ENCODE measurements around the gene HNRNPM. TPM values are rescaled to one million over a fixed set of nuclear protein-coding genes. Genes with fewer than 3 reads are reported as not detected.

The HNRNPM gene
- total RNA-seq, 4 donors from 2014 or later = 60.4 to 103 (median 79.7) TPM

- DNase-seq (ENCODE audit: low spot score in 2 of 2) = no peak
- WGBS, 2 donors = 49 to 68% methylated on average over 3 of the region's 3 CpGs
- no peak overlapping the region for H3K4me3 ChIP-seq (ENCODE audit: low read depth, poor library complexity, severe bottlenecking)
- intact Hi-C loops (cut with DNase I; ENCODE audit: low total_unique reads) = no loop called here
- TF ChIP-seq POLR2A (IDR thresholded peaks at IDR 0.05) = no peak
- TF ChIP-seq CTCF (IDR thresholded peaks at IDR 0.05) = no peak
Measured at GRCh38 chr19:8478598-8478997, 33.8 kb downstream of the HNRNPM start.

GRCh38 chr19:8481201-8481600 is 36.4 kb downstream of the HNRNPM start:
- DNase-seq (ENCODE audit: low spot score in 2 of 2) = no peak
- H3K4me3 ChIP-seq (ENCODE audit: low read depth, poor library complexity, severe bottlenecking) = no peak overlapping the region
- TF ChIP-seq CTCF (IDR thresholded peaks at IDR 0.05) = no peak
- no peak for TF ChIP-seq POLR2A (IDR thresholded peaks at IDR 0.05)
- intact Hi-C loops (cut with DNase I; ENCODE audit: low total_unique reads) = no loop called here
- 42 to 52% methylated on average over 11 of the region's 11 CpGs for WGBS, 2 donors

GRCh38 chr19:8481616-8482015 is 36.8 kb downstream of the HNRNPM start:
- DNase-seq (ENCODE audit: low spot score in 2 of 2) = no peak
- 39 to 45% methylated on average over 6 of the region's 6 CpGs for WGBS, 2 donors
- intact Hi-C loops (cut with DNase I; ENCODE audit: low total_unique reads) = no loop called here
- no peak overlapping the region for H3K4me3 ChIP-seq (ENCODE audit: low read depth, poor library complexity, severe bottlenecking)
- no peak for TF ChIP-seq CTCF (IDR thresholded peaks at IDR 0.05)
- TF ChIP-seq POLR2A (IDR thresholded peaks at IDR 0.05) = no peak

- intact Hi-C loops (cut with DNase I; ENCODE audit: low total_unique reads) = no loop called here
- WGBS, 2 donors = 85 to 92% methylated on average over 11 of the region's 11 CpGs
- H3K4me3 ChIP-seq (ENCODE audit: low read depth, poor library complexity, severe bottlenecking) = no peak overlapping the region
- TF ChIP-seq POLR2A (IDR thresholded peaks at IDR 0.05) (no peak), CTCF (IDR thresholded peaks at IDR 0.05) (no peak)
- DNase-seq (ENCODE audit: low spot score in 2 of 2) = no peak
Measured at GRCh38 chr19:8482696-8483095, 37.9 kb downstream of the HNRNPM start.

GRCh38 chr19:8483165-8483564 is 38.4 kb downstream of the HNRNPM start:
- intact Hi-C loops (cut with DNase I; ENCODE audit: low total_unique reads) = no loop called here
- no peak overlapping the region for H3K4me3 ChIP-seq (ENCODE audit: low read depth, poor library complexity, severe bottlenecking)
- no peak for DNase-seq (ENCODE audit: low spot score in 2 of 2)
- 87 to 92% methylated on average over 8 of the region's 8 CpGs for WGBS, 2 donors
- TF ChIP-seq CTCF (IDR thresholded peaks at IDR 0.05) (no peak), POLR2A (IDR thresholded peaks at IDR 0.05) (no peak)

GRCh38 chr19:8484331-8484894 is 39.6 kb downstream of the HNRNPM start:
- intact Hi-C loops (cut with DNase I; ENCODE audit: low total_unique reads) = no loop called here
- TF ChIP-seq POLR2A (IDR thresholded peaks at IDR 0.05) (no peak), CTCF (IDR thresholded peaks at IDR 0.05) (no peak)
- peak in 1 of 2 donors; percentile 68 for DNase-seq (ENCODE audit: low spot score in 2 of 2)
- 72 to 87% methylated on average over 17 to 18 of the region's 18 CpGs for WGBS, 2 donors
- H3K4me3 ChIP-seq (ENCODE audit: low read depth, poor library complexity, severe bottlenecking) = no peak overlapping the region
